Peyer's patch (tissue), 4 donors: ENCODE data around the gene ARID5A. TPM values are rescaled to one million over a fixed set of nuclear protein-coding genes. Genes with fewer than 3 reads are reported as not detected.

Experiments used
- DNase-seq, 3 donors: peaks; one replicate each; pipeline ENCODE4 v3.0.0-alpha.2; 2017 to 2019
- H3K27ac ChIP-seq, 4 donors: fragments of 200-600 bp; sonication (generic); one replicate each; pipeline ENCODE4 v1.5.1; 2016 to 2019
- H3K27me3 ChIP-seq, 2 donors: fragments of 200-600 bp; sonication (generic); one replicate each; pipeline ENCODE4 v1.5.1; 2019
- H3K36me3 ChIP-seq, 3 donors: fragments of 200-600 bp; sonication (generic); one replicate each; pipeline ENCODE4 v1.5.1; 2016 to 2019
- H3K4me1 ChIP-seq, 4 donors: fragments of 200-600 bp; sonication (generic); one replicate each; pipeline ENCODE4 v1.5.1; 2016 to 2019
- H3K4me3 ChIP-seq, 4 donors: fragments of 200-600 bp; sonication (generic); 1 replicate in 3 of 4; 2 replicates in 1 of 4; pipeline ENCODE4 v1.5.1; 2016 to 2019; ENCODE audit warnings: mild to moderate bottlenecking in 1 of 4
- H3K9me3 ChIP-seq, 4 donors: fragments of 200-600 bp; sonication (generic); one replicate each; pipeline ENCODE4 v1.5.1; 2016 to 2019; ENCODE audit warnings: mild to moderate bottlenecking in 1 of 4
- CTCF ChIP-seq, 6 experiments: fragments of 450-650 bp in 4 of 6; fragments of 200-600 bp in 2 of 6; sonication (generic) in 1 of 6; IDR thresholded peaks; one replicate each; pipeline ENCODE4 v1.5.1; 2017 to 2019; ENCODE audit warnings: antibody characterized with exemption in 6 of 6, mild to moderate bottlenecking in 3 of 6, moderate library complexity in 1 of 6
- POLR2A ChIP-seq, 2 donors: fragments of 450-650 bp; IDR thresholded peaks; one replicate each; pipeline ENCODE4 v1.5.1; 2017; ENCODE audit warnings: antibody characterized with exemption in 2 of 2, mild to moderate bottlenecking in 2 of 2, moderate library complexity in 2 of 2
- total RNA-seq, 4 donors: library from RNA; depleted of rRNA; stranded (reverse); fragments of >200 nt; gene quantifications; one replicate each; pipeline ENCODE4 v1.1.0, GENCODE V29; 2016

The ARID5A gene
- total RNA-seq, 4 donors from 2014 or later: 3.9 to 44.6 (median 16.9) TPM

- H3K27me3 ChIP-seq: no peaks in the 10 kb centered on the region
- no peaks in the 10 kb centered on the region for H3K9me3 ChIP-seq
- H3K27ac ChIP-seq: no peak overlapping the region
- DNase-seq: no peak
- H3K36me3 ChIP-seq: no peaks in the 10 kb centered on the region
- no peak for TF ChIP-seq POLR2A (IDR thresholded peaks at IDR 0.05)
- TF ChIP-seq CTCF (IDR thresholded peaks at IDR 0.05): no peak
- H3K4me3 ChIP-seq: no peak overlapping the region
- peaks cover 0 to 36% (median 3%) of the 10 kb centered on the region in 4 donors for H3K4me1 ChIP-seq
Observed at GRCh38 chr2:96523659-96524481, 12.7 kb upstream of the ARID5A start.

GRCh38 chr2:96524482-96525210 lies 11.9 kb upstream of the ARID5A start:
- H3K36me3 ChIP-seq: no peaks in the 10 kb centered on the region
- no peak overlapping the region for H3K27ac ChIP-seq
- peaks cover 0 to 36% (median 3%) of the 10 kb centered on the region in 4 donors for H3K4me1 ChIP-seq
- DNase-seq: no peak
- TF ChIP-seq CTCF (IDR thresholded peaks at IDR 0.05) (no peak), POLR2A (IDR thresholded peaks at IDR 0.05) (no peak)
- no peaks in the 10 kb centered on the region for H3K27me3 ChIP-seq
- no peaks in the 10 kb centered on the region for H3K9me3 ChIP-seq
- H3K4me3 ChIP-seq: no peak overlapping the region

- Histone ChIP-seq H3K36me3 (no peaks in the 10 kb centered on the region), H3K9me3 (no peaks in the 10 kb centered on the region), H3K27ac (no peak overlapping the region), H3K27me3 (no peaks in the 10 kb centered on the region), H3K4me1 (peaks cover 0 to 36% (median 3%) of the 10 kb centered on the region in 4 donors), H3K4me3 (no peak overlapping the region)
- DNase-seq: no peak
- TF ChIP-seq POLR2A (IDR thresholded peaks at IDR 0.05) (no peak), CTCF (IDR thresholded peaks at IDR 0.05) (no peak)
Observed at GRCh38 chr2:96525211-96525507, 11.4 kb upstream of the ARID5A start.

GRCh38 chr2:96526101-96526591 lies 10.4 kb upstream of the ARID5A start:
- TF ChIP-seq CTCF (IDR thresholded peaks at IDR 0.05) (no peak), POLR2A (IDR thresholded peaks at IDR 0.05) (no peak)
- H3K27ac ChIP-seq: no peak overlapping the region

GRCh38 chr2:96526615-96527285 lies 9.8 kb upstream of the ARID5A start:
- TF ChIP-seq CTCF (IDR thresholded peaks at IDR 0.05) (no peak), POLR2A (IDR thresholded peaks at IDR 0.05) (no peak)
- Histone ChIP-seq H3K9me3 (no peaks in the 10 kb centered on the region), H3K36me3 (no peaks in the 10 kb centered on the region), H3K27ac (peak overlapping the region; percentile 65 to 87 (median 70)), H3K27me3 (no peaks in the 10 kb centered on the region), H3K4me1 (peaks cover 0 to 46% (median 3%) of the 10 kb centered on the region in 4 donors), H3K4me3 (peak overlapping the region; percentile 44 to 64 (median 58))
- no peak for DNase-seq

More at GRCh38 chr2:96526101-96526591, 10.4 kb upstream of the ARID5A start:
- DNase-seq: no peak
- H3K36me3 ChIP-seq: no peaks in the 10 kb centered on the region
- peaks cover 0 to 40% (median 3%) of the 10 kb centered on the region in 4 donors for H3K4me1 ChIP-seq
- no peak overlapping the region for H3K4me3 ChIP-seq
- H3K27me3 ChIP-seq: no peaks in the 10 kb centered on the region
- H3K9me3 ChIP-seq: no peaks in the 10 kb centered on the region
